AG10803 (cell line): ENCODE data around the gene METTL1.

Source experiments
- DNase-seq: peaks from one replicate; pipeline ENCODE4 v3.0.0; 2010; ENCODE audit warnings: low read depth
- H3K4me3 ChIP-seq: 2 replicates; pipeline ENCODE4 v1.5.1; 2011; ENCODE audit warnings: mild to moderate bottlenecking, low read length, control low read depth
- TF ChIP-seq, protein P1 (sequence below): conservative IDR thresholded peaks from 2 replicates; pipeline ENCODE4 v1.5.1; 2011; ENCODE audit warnings: mild to moderate bottlenecking, low read length, control low read depth, inconsistent platforms

The METTL1 gene

DNA sequence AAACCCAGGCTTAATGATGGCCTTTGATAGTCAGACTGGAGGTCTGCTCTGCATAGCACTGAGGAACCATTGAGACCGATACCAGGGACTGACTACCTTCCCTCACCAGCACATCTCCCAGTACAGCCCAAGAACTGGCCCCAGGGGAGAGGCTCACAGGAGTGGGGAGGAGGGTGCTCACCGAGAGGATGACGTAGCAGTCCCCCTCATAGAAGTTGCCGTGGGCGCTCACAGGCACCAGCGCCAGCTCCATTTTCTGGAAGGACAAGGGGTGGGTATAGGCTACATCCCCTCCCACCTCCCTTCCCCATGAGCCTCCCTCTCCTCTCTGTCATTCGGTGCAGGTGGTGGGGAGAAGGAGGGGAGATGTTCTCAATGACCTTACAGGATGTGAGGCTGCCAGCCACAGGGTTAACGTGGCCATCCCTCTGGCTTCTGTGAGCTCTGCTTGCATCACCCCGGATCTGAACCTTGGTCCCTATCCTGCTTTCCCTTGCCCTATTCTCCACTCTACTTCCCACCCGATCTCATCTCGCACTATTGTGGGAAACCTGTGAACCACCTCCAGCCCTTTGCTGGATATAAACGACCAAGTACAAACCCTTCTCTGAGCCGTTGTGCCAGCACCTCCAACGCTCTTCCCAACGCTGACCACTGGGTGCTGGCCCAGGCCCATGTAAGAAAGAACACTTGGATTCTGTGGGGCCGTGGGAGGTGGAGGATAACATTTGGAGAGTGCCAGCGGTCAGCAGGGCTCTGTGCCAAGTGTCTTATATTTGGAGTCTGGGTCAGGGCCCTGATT, 42.3 kb upstream of the METTL1 start:
- no peak for DNase-seq
- TF ChIP-seq, protein P1, sequence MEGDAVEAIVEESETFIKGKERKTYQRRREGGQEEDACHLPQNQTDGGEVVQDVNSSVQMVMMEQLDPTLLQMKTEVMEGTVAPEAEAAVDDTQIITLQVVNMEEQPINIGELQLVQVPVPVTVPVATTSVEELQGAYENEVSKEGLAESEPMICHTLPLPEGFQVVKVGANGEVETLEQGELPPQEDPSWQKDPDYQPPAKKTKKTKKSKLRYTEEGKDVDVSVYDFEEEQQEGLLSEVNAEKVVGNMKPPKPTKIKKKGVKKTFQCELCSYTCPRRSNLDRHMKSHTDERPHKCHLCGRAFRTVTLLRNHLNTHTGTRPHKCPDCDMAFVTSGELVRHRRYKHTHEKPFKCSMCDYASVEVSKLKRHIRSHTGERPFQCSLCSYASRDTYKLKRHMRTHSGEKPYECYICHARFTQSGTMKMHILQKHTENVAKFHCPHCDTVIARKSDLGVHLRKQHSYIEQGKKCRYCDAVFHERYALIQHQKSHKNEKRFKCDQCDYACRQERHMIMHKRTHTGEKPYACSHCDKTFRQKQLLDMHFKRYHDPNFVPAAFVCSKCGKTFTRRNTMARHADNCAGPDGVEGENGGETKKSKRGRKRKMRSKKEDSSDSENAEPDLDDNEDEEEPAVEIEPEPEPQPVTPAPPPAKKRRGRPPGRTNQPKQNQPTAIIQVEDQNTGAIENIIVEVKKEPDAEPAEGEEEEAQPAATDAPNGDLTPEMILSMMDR, result no peak
- H3K4me3 ChIP-seq, result no peak overlapping the region

DNA sequence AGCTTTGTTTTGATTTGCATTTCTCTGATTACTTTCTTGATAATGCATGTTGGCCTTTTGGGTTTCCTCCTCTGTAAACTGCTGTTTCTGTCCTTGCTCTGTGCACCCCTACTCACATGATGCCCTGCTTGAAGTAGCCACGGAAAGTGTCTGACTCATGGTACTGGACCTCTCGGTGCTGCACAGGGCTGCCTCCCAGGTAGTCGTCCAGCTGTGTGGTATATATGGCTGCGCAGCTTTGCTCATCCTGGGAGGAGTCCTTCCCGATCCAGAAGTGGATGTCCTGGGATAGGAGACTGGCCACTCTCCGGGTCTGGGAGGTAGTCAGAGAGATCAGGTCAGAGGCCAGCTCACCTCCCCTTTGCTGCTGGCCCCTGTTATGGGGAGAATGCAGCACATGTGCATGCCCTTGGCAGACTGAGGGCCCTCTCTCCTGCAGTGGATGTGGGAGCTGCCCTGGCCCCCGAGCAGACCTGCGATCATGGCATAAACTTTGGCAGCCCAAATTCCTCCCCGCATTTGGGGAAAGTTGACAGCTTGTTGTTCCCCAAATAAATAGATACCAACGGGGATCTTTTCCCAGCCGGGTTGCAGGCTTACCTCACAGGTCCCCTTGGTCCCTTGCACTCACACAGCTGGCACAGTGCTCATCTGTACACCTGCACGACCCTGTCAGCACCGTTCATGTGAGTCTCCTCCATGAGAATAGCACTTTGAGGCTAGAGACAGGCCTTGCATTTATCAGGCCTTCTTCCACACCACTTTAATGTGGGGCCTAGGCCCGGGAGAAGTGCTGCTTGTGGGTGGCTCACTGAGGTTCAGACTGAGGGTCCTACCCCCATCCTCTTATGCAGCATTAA, 41.4 kb upstream of the METTL1 start:
- no peak for DNase-seq
- TF ChIP-seq, protein P1, result no peak
- no peak overlapping the region for H3K4me3 ChIP-seq

DNA sequence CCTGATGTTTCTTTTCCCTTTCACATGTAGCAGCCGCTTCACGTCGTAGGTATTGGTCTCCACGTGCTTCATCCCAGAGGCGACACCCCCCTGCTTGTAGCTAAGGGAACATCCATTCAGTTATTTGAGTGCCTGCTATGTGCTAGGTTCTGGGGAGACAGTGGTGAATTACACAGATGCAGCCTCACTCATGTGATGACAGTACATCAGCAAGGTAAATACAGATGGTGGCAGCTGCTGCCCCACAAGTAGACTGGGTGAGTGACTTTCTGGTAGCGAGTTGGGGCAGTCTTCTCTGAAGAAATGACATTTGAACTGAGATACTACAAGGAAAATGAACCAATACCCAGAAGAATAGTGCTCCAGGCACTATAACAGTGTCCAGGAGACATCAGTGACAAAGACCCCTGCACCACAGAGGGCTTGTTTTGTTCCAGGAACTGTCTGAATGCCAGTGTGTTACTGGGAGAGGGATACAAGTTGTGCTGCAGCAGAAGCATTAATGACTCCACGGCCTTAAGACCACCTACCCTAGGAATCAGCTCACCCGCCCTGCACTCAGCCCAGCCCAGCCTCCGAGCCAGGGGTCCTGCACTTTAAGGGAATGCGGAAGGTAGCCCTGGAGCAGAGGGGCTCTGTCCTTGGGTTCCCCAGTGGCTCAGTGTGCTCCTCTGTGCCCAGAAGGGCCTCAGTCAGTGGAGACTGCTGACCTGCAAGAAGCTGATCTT, 39.3 kb upstream of the METTL1 start:
- TF ChIP-seq, protein P1, result no peak
- no peak overlapping the region for H3K4me3 ChIP-seq
- no peak for DNase-seq

DNA sequence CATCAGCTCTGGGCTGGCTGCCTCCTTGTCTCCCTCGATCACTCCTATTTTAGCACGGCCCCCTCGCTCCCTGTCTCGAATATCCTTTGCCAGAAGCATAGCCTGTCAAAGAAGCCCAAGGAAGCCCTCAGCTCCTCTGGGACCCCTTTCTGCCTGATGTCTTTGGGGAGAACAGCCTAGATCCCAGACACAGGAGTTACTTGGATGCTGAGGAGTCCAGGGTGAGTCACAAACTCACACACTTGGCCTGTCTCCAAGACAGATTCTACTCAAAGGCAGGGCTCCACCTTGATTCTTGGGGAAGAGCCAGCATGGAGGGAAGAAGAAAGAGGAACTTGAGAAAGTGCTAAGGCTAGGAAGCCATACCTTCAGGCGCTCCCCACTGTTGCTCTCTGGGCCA, 38.5 kb upstream of the METTL1 start:
- TF ChIP-seq, protein P1, result no peak
- no peak overlapping the region for H3K4me3 ChIP-seq
- DNase-seq, result peak; percentile 38

DNA sequence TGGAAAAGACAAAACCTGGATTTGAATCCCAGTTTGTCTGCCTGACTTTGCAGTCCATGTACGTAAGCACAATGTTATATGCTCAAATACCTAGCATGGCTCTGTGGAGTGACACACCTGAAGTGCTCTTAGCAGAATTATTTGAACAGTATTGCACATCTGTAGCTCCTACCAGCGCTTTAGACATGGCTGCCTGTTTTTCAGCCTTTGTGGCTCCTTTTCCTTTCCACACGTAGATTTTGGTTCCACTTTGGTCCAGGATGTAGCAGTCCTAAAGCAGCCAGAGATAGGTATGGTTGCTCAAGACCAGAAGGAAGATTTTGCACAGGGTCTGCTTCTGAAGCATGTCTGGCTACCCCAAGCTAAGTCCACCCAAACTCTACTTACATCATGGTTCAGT, 37.5 kb upstream of the METTL1 start:
- TF ChIP-seq, protein P1, result no peak
- H3K4me3 ChIP-seq, result no peak overlapping the region
- no peak for DNase-seq

DNA sequence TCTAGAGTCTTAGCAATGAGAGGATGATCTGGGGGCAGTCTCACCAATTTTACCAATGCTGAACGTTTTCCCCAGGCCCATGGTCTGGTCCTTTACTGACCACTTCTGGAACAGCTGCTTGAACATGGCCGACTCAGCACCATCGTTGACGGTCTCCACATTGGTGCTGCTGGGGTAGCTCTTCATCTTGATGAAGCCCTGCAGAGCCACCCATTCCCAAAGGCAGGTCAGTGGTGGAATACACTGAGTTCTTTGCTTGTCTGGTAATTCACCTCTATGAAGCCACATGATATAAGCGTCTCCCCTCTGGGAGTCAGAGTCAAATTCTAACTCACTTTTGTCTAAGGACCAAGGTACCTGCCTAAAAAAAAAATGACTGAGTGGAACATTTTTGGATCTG, 36.4 kb upstream of the METTL1 start:
- TF ChIP-seq, protein P1, result no peak
- no peak for DNase-seq
- no peak overlapping the region for H3K4me3 ChIP-seq
